SK-N-SH (cell line): ENCODE data around the gene KANSL3. TPM values are rescaled to one million over a fixed set of nuclear protein-coding genes. Genes with fewer than 3 reads are reported as not detected.

Experiments used
- CTCF ChIA-PET: fragments of 300-600, 350-600 bp; formaldehyde crosslinking; extraction: SDS; loops from one replicate; lab custom pipeline; 2021; lab: Yijun Ruan, JAX
- POLR2A ChIA-PET: fragments of 350-600 bp; sonication (Branson Sonifier 250); formaldehyde crosslinking; extraction: SDS; loops from one replicate; lab custom pipeline; 2020; ENCODE audit warnings: antibody characterized with exemption, inconsistent platforms; lab: Yijun Ruan, JAX
- DNase-seq: peaks from one replicate; pipeline ENCODE4 v3.0.0; 2012
- H2AFZ ChIP-seq: fragments of 200-600 bp; sonication (generic); 2 replicates; pipeline ENCODE4 v1.8.1; 2016; ENCODE audit warnings: antibody characterized with exemption, mild to moderate bottlenecking, low read depth
- H3F3A ChIP-seq: fragments of 200-600 bp; sonication (generic); replicated peaks from 2 replicates; pipeline ENCODE3; 2016; ENCODE audit warnings: antibody characterized with exemption, mild to moderate bottlenecking; ENCODE audit not compliant: insufficient read depth
- H3K27ac ChIP-seq, 2 experiments: fragments of 200-500 bp in 1 of 2; fragments of 200-600 bp in 1 of 2; sonication (Bioruptor generic) in 1 of 2; sonication (generic), shearing (Covaris generic) in 1 of 2; 2 replicates each; pipeline versions ENCODE4 v1.5.1 to v1.6.1; 2014 to 2016; ENCODE audit warnings: low read depth in 2 of 2, inconsistent platforms in 1 of 2, low read length in 1 of 2, mild to moderate bottlenecking in 1 of 2, mixed read lengths in 1 of 2
- H3K27me3 ChIP-seq: fragments of 200-600 bp; sonication (generic), shearing (Covaris generic); 2 replicates; pipeline ENCODE4 v1.6.1; 2016; ENCODE audit warnings: mixed run types; ENCODE audit not compliant: insufficient read depth
- H3K36me3 ChIP-seq, 2 experiments: fragments of 200-500 bp in 1 of 2; fragments of 200-600 bp in 1 of 2; sonication (Bioruptor generic) in 1 of 2; sonication (generic) in 1 of 2; replicated peaks in 1 of 2; 2 replicates each; pipeline versions ENCODE3 to v1.5.1; 2014 to 2016; ENCODE audit warnings: low read length in 1 of 2, mild to moderate bottlenecking in 1 of 2; ENCODE audit not compliant: insufficient read depth in 2 of 2, control insufficient read depth in 1 of 2
- H3K4me1 ChIP-seq, 2 experiments: fragments of 200-500 bp in 1 of 2; fragments of 200-600 bp in 1 of 2; sonication (Bioruptor generic) in 1 of 2; sonication (generic), shearing (Covaris generic) in 1 of 2; 2 replicates each; pipeline versions ENCODE4 v1.5.1 to v1.6.1; 2014 to 2016; ENCODE audit warnings: low read depth in 1 of 2, low read length in 1 of 2, mixed run types in 1 of 2; ENCODE audit not compliant: insufficient read depth in 2 of 2, control insufficient read depth in 1 of 2
- H3K4me2 ChIP-seq: fragments of 200-600 bp; sonication (generic), shearing (Covaris generic); 2 replicates; pipeline ENCODE4 v1.6.1; 2017; ENCODE audit warnings: mixed run types
- H3K4me3 ChIP-seq, 2 experiments: fragments of 200-500 bp in 1 of 2; fragments of 200-600 bp in 1 of 2; sonication (Bioruptor generic) in 1 of 2; sonication (generic), shearing (Covaris generic) in 1 of 2; 2 replicates each; pipeline versions ENCODE4 v1.5.1 to v1.8.1; 2014 to 2016; ENCODE audit warnings: low read depth in 2 of 2, inconsistent platforms in 1 of 2, low read length in 1 of 2, mild to moderate bottlenecking in 1 of 2, mixed read lengths in 1 of 2, moderate library complexity in 1 of 2
- H3K79me2 ChIP-seq: fragments of 200-600 bp; sonication (generic); 2 replicates; pipeline ENCODE4 v1.8.1; 2017; ENCODE audit warnings: mild to moderate bottlenecking; ENCODE audit not compliant: insufficient read depth
- H3K9ac ChIP-seq: fragments of 200-600 bp; sonication (generic); 2 replicates; pipeline ENCODE4 v1.6.1; 2017; ENCODE audit warnings: mixed run types
- H3K9me2 ChIP-seq: fragments of 200-600 bp; sonication (generic); 2 replicates; pipeline ENCODE4 v1.6.1; 2017; ENCODE audit warnings: mixed run types
- H3K9me3 ChIP-seq: fragments of 200-600 bp; sonication (generic); 2 replicates; pipeline ENCODE4 v1.6.1; 2017; ENCODE audit warnings: mixed run types, mild to moderate bottlenecking, moderate library complexity
- H4K20me1 ChIP-seq: fragments of 200-600 bp; sonication (generic); 2 replicates; pipeline ENCODE4 v1.6.1; 2017; ENCODE audit warnings: mild to moderate bottlenecking, mixed run types; ENCODE audit not compliant: insufficient read depth
- EP300 ChIP-seq, 2 experiments: IDR thresholded peaks; 2 replicates each; pipeline versions ENCODE4 v1.4.0 to v1.6.1; 2012; ENCODE audit warnings: borderline replicate concordance in 1 of 2, low read depth in 1 of 2, low read length in 1 of 2
- EZH2phosphoT487 ChIP-seq: fragments of 200-600 bp; sonication (generic); IDR thresholded peaks from 2 replicates; pipeline ENCODE4 v1.6.1; 2017; ENCODE audit warnings: low read depth, mixed run types, mild to moderate bottlenecking, antibody characterized with exemption, moderate library complexity, borderline replicate concordance
- FOSL2 ChIP-seq: IDR thresholded peaks from 2 replicates; pipeline ENCODE4 v1.4.0; 2012; ENCODE audit warnings: low read depth, mild to moderate bottlenecking, moderate library complexity, borderline replicate concordance
- FOXJ3 ChIP-seq: sonication (generic); formaldehyde crosslinking; IDR thresholded peaks from 2 replicates; pipeline ENCODE4 v1.5.1; 2020; ENCODE audit warnings: mild to moderate bottlenecking, missing genetic modification reagents
- FOXM1 ChIP-seq: IDR thresholded peaks from 2 replicates; pipeline ENCODE4 v1.4.0; 2012; ENCODE audit warnings: low read depth, mild to moderate bottlenecking
- GABPA ChIP-seq: IDR thresholded peaks from 2 replicates; pipeline ENCODE4 v1.4.0; 2012; ENCODE audit warnings: low read depth, mild to moderate bottlenecking
- GATA2 ChIP-seq: sonication (generic); formaldehyde crosslinking; IDR thresholded peaks from 2 replicates; pipeline ENCODE4 v1.5.0; 2020; ENCODE audit warnings: mild to moderate bottlenecking, missing genetic modification reagents
- JUND ChIP-seq: IDR thresholded peaks from 2 replicates; pipeline ENCODE4 v1.4.0; 2012
- MEF2A ChIP-seq: IDR thresholded peaks from 2 replicates; pipeline ENCODE4 v1.4.0; 2012; ENCODE audit warnings: low read depth, borderline replicate concordance
- NRF1 ChIP-seq: IDR thresholded peaks from 2 replicates; pipeline ENCODE4 v1.6.1; 2012; ENCODE audit warnings: low read depth, mild to moderate bottlenecking, low read length
- POLR2AphosphoS5 ChIP-seq: IDR thresholded peaks from 2 replicates; pipeline ENCODE4 v1.6.1; 2012; ENCODE audit warnings: low read depth, low read length
- RFX5 ChIP-seq: IDR thresholded peaks from 2 replicates; pipeline ENCODE4 v1.6.1; 2012; ENCODE audit warnings: mild to moderate bottlenecking, improper control_type of control experiment, low read length
- RXRA ChIP-seq: IDR thresholded peaks from 2 replicates; pipeline ENCODE4 v1.4.0; 2012; ENCODE audit warnings: low read depth, mild to moderate bottlenecking, borderline replicate concordance
- SIN3A ChIP-seq: IDR thresholded peaks from 2 replicates; pipeline ENCODE4 v1.6.1; 2012; ENCODE audit warnings: low read depth, mild to moderate bottlenecking, low read length, moderate library complexity, borderline replicate concordance
- SMC3 ChIP-seq: IDR thresholded peaks from 2 replicates; pipeline ENCODE4 v1.6.1; 2012; ENCODE audit warnings: low read depth, low read length, improper control_type of control experiment
- TEAD4 ChIP-seq: IDR thresholded peaks from 2 replicates; pipeline ENCODE4 v1.4.0; 2012; ENCODE audit warnings: mild to moderate bottlenecking, borderline replicate concordance; ENCODE audit not compliant: insufficient read depth
- YY1 ChIP-seq: IDR thresholded peaks from 2 replicates; pipeline ENCODE4 v1.4.0; 2012; ENCODE audit warnings: low read depth, mild to moderate bottlenecking
- WGBS: methylation state at CpG from one replicate; pipeline ENCODE4 v1.1.6; 2017; ENCODE audit warnings: low lambda C conversion rate; 5-methylcytosine and 5-hydroxymethylcytosine counted together
- polyA plus RNA-seq, 3 experiments: library from polyadenylated mRNA; depleted of rRNA; stranded (reverse); fragments of >200 nt; gene quantifications; 2 replicates each; pipeline ENCODE4 v1.2.3, GENCODE V29; 2012
- TF ChIP-seq, protein P1 (sequence below): fragments of 200-600 bp; sonication (generic); IDR thresholded peaks from 2 replicates; pipeline ENCODE4 v1.6.1; 2017; ENCODE audit warnings: antibody characterized with exemption, mild to moderate bottlenecking, moderate library complexity
- TF ChIP-seq, protein P2 (sequence below): fragments of 150-350 bp; IDR thresholded peaks from 2 replicates; pipeline ENCODE4 v1.6.1; 2017; ENCODE audit warnings: antibody characterized with exemption, low read length, low read depth, borderline replicate concordance
- TF ChIP-seq, protein P3 (sequence below): IDR thresholded peaks from 2 replicates; pipeline ENCODE4 v1.4.0; 2012; ENCODE audit warnings: low read depth, borderline replicate concordance
- TF ChIP-seq, protein P4 (sequence below): fragments of 150-350 bp; IDR thresholded peaks from 2 replicates; pipeline ENCODE4 v1.6.1; 2016; ENCODE audit warnings: mild to moderate bottlenecking, low read depth, low read length

Gene KANSL3
- polyA plus RNA-seq, 1 of the 3 experiments (the other 2 are of a cell fraction), result 10.7 TPM

DNA sequence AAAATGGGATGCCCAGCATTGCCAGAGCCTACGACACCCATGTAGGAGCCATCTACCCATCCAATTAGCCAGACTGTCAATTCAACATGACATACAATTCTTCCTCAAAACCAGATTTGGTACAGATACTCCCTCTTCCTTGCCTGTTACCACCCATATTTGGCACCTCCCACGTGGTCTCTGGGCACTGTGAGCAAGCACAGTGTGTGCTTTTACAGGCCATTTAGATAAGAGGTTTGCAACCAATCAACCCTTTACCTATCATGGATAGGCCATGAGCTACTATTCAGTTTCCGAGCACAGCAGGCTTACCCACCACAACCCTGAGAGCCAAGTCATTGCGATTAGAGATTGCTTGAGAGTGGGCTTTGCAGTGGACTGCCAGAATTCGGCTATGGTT is 60.6 kb downstream of the KANSL3 start:
- WGBS, result 79% methylated on average over 5 of the region's 5 CpGs
- Histone ChIP-seq H3K4me3 (no peak overlapping the region), H2AFZ (no peak overlapping the region), H3K36me3 (no peaks in the 10 kb centered on the region), H3K4me1 (no peaks in the 10 kb centered on the region), H3K9ac (no peak overlapping the region), H3K79me2 (no peaks in the 10 kb centered on the region), H3F3A (no peaks in the 10 kb centered on the region), H4K20me1 (no peaks in the 10 kb centered on the region), H3K4me2 (no peak overlapping the region), H3K9me3 (no peaks in the 10 kb centered on the region), H3K27me3 (no peaks in the 10 kb centered on the region), H3K27ac (no peak overlapping the region), H3K9me2 (no peaks in the 10 kb centered on the region)
- POLR2A ChIA-PET, result interaction anchor here (0.7 kb wide), 1 partner anchor 121 kb away, joined by 3 read pairs; no protein-coding TSS in a partner anchor
- no peak for DNase-seq
- TF ChIP-seq RFX5 (no peak), YY1 (no peak), FOXM1 (no peak), FOSL2 (no peak), EP300 (IDR thresholded peaks at IDR 0.05; ENCODE audit: borderline replicate concordance in 1 of 2, low read depth in 1 of 2, low read length in 1 of 2) (no peak), TEAD4 (no peak), MEF2A (no peak), GABPA (no peak), SMC3 (no peak), JUND (no peak), EZH2phosphoT487 (no peak), GATA2 (CRISPR knock-in tag) (no peak), POLR2AphosphoS5 (no peak)
- TF ChIP-seq, protein P1, sequence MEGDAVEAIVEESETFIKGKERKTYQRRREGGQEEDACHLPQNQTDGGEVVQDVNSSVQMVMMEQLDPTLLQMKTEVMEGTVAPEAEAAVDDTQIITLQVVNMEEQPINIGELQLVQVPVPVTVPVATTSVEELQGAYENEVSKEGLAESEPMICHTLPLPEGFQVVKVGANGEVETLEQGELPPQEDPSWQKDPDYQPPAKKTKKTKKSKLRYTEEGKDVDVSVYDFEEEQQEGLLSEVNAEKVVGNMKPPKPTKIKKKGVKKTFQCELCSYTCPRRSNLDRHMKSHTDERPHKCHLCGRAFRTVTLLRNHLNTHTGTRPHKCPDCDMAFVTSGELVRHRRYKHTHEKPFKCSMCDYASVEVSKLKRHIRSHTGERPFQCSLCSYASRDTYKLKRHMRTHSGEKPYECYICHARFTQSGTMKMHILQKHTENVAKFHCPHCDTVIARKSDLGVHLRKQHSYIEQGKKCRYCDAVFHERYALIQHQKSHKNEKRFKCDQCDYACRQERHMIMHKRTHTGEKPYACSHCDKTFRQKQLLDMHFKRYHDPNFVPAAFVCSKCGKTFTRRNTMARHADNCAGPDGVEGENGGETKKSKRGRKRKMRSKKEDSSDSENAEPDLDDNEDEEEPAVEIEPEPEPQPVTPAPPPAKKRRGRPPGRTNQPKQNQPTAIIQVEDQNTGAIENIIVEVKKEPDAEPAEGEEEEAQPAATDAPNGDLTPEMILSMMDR, result no peak
- TF ChIP-seq, protein P2, sequence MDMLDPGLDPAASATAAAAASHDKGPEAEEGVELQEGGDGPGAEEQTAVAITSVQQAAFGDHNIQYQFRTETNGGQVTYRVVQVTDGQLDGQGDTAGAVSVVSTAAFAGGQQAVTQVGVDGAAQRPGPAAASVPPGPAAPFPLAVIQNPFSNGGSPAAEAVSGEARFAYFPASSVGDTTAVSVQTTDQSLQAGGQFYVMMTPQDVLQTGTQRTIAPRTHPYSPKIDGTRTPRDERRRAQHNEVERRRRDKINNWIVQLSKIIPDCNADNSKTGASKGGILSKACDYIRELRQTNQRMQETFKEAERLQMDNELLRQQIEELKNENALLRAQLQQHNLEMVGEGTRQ, result no peak
- CTCF ChIA-PET, result interaction anchor here (1.0 kb wide), 1 partner anchor 24 kb away, joined by 3 read pairs; no protein-coding TSS in a partner anchor

DNA sequence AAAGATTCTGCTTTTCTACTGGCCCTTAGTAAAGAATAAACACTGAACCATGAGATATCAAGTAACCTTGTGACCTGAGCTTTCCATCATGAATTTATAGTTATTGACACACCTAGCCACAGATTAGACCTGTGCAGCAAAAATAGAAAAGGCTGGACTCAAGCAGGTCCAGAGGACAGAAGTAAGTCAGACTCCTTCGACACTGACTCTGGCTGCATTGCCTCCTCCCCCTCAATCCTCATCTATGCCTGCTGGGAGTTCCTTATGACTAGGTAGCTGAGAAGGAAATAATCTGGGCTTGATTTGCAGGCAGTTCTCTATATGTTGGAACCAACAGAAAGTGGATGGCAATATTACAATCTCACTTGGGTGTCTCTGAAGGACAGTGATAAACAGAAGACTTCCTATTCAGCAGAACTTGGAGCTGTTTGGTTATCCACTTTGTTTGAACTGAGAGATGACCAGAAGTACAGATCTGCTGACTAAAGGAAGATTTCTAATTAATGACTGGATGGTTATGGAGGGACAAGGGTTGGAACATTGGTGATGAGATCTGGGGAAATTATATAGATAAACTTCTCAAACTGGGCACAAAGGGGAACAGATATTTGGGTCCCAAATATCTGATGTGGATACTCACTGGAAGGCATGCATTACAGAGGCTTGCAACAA is 62.2 kb downstream of the KANSL3 start:
- Histone ChIP-seq H3K4me1 (no peaks in the 10 kb centered on the region), H3K9ac (no peak overlapping the region), H3K9me2 (no peaks in the 10 kb centered on the region), H4K20me1 (no peaks in the 10 kb centered on the region), H3K79me2 (no peaks in the 10 kb centered on the region), H3F3A (no peaks in the 10 kb centered on the region), H3K4me2 (no peak overlapping the region), H3K4me3 (no peak overlapping the region), H3K36me3 (no peaks in the 10 kb centered on the region), H3K9me3 (no peaks in the 10 kb centered on the region), H3K27ac (no peak overlapping the region), H2AFZ (no peak overlapping the region), H3K27me3 (no peaks in the 10 kb centered on the region)
- DNase-seq, result no peak
- ChIA-PET CTCF (interaction anchor here (0.8 kb wide), 1 partner anchor 22 kb away, joined by 4 read pairs; no protein-coding TSS in a partner anchor), POLR2A (no interaction called here)
- 53% methylated on average over 1 of the region's 1 CpG for WGBS
- no peak for TF ChIP-seq TEAD4
- TF ChIP-seq, protein P3, sequence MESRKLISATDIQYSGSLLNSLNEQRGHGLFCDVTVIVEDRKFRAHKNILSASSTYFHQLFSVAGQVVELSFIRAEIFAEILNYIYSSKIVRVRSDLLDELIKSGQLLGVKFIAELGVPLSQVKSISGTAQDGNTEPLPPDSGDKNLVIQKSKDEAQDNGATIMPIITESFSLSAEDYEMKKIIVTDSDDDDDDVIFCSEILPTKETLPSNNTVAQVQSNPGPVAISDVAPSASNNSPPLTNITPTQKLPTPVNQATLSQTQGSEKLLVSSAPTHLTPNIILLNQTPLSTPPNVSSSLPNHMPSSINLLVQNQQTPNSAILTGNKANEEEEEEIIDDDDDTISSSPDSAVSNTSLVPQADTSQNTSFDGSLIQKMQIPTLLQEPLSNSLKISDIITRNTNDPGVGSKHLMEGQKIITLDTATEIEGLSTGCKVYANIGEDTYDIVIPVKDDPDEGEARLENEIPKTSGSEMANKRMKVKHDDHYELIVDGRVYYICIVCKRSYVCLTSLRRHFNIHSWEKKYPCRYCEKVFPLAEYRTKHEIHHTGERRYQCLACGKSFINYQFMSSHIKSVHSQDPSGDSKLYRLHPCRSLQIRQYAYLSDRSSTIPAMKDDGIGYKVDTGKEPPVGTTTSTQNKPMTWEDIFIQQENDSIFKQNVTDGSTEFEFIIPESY, result no peak
- no peak for TF ChIP-seq RXRA
- no peak for TF ChIP-seq NRF1
- TF ChIP-seq POLR2AphosphoS5, result no peak
- TF ChIP-seq, protein P4, sequence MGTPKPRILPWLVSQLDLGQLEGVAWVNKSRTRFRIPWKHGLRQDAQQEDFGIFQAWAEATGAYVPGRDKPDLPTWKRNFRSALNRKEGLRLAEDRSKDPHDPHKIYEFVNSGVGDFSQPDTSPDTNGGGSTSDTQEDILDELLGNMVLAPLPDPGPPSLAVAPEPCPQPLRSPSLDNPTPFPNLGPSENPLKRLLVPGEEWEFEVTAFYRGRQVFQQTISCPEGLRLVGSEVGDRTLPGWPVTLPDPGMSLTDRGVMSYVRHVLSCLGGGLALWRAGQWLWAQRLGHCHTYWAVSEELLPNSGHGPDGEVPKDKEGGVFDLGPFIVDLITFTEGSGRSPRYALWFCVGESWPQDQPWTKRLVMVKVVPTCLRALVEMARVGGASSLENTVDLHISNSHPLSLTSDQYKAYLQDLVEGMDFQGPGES, result no peak
- no peak for TF ChIP-seq FOXJ3 (CRISPR knock-in tag)
- no peak for TF ChIP-seq SIN3A
- TF ChIP-seq MEF2A, result no peak
- TF ChIP-seq SMC3, result no peak
